Measurements from ENCODE around the gene MBOAT1. TPM values are rescaled to one million over a fixed set of nuclear protein-coding genes. Genes with fewer than 3 reads are reported as not detected.
A peak's percentile ranks its signal among the peaks of the same experiment; 100 is the strongest.

MBOAT1 gene
- total and polyA plus RNA-seq, 2 of the 13 experiments (the other 11 are each of a cell fraction or from before 2014, with no cell fraction given), result not detected

GRCh38 chr6:20096536-20096935, 115.7 kb downstream of the MBOAT1 start (continued):
- no peak for TF ChIP-seq ZBTB43 (CRISPR knock-in tag; conservative IDR thresholded peaks at IDR 0.05)

GRCh38 chr6:20095436-20095835, 116.8 kb downstream of the MBOAT1 start:
- Histone ChIP-seq H3K4me2 (ENCODE audit: low read depth, low read length) (no peak overlapping the region), H3K79me2 (ENCODE audit: insufficient read depth, low read length) (no peaks in the 10 kb centered on the region), H3K27me3 (ENCODE audit: control insufficient read depth in 1 of 2, insufficient read depth in 2 of 2, low read length in 2 of 2) (no peaks in the 10 kb centered on the region; a peak in 2 of 5 replicates), H4K20me1 (ENCODE audit: insufficient read depth, low read length) (no peaks in the 10 kb centered on the region), H3K4me3 (replicated peaks in 1 of 3; ENCODE audit: insufficient read depth in 1 of 3, low read depth in 2 of 3, low read length in 3 of 3) (no peak overlapping the region), H3K9ac (ENCODE audit: insufficient read depth, low read depth, low read length) (no peak overlapping the region), H3K36me3 (replicated peaks in 1 of 2; ENCODE audit: control insufficient read depth in 1 of 2, insufficient read depth in 2 of 2, low read length in 2 of 2) (no peaks in the 10 kb centered on the region), H2AFZ (ENCODE audit: low read length) (no peak overlapping the region), H3K27ac (ENCODE audit: extremely low read length, insufficient read depth, low read length) (no peak overlapping the region), H3K4me1 (ENCODE audit: insufficient read depth, low read length) (no peaks in the 10 kb centered on the region), H3K9me3 (ENCODE audit: low read length) (no peaks in the 10 kb centered on the region)
- no peak for DNase-seq (ENCODE audit: low spot score)
- BruUV-seq (replicated peaks), result no TSS peak
- no peak for ATAC-seq
- intact Hi-C loops (cut with micrococcal nuclease; ENCODE audit: unreplicated experiment) (no loop called here), in situ Hi-C loops (cut with HindIII; ENCODE audit: extremely low pct_ligation_motif_present, low pct_unique_long_range_greater_than_20kb) (loop anchor here (10.0 kb wide), 1 partner anchor 429 kb away; no protein-coding TSS in a partner anchor)
- FAIRE-seq, result no peak
- no peak for TF ChIP-seq ZNF660 (CRISPR knock-in tag; IDR thresholded peaks at IDR 0.05; ENCODE audit: borderline replicate concordance, low read depth)
- ChIA-PET POLR2A (no interaction called here), CTCF (ENCODE audit: low intra/inter-chr PET ratio, low total read pairs) (no interaction called here)
- WGBS (ENCODE audit: low lambda C conversion rate), result 33% methylated on average over 6 of the region's 6 CpGs

- BruUV-seq (replicated peaks), result no TSS peak
- POLR2A ChIA-PET, result no interaction called here
- WGBS (ENCODE audit: low lambda C conversion rate), result 0% methylated on average over 1 of the region's 1 CpG
- TF ChIP-seq REPIN1 (CRISPR knock-in tag; IDR thresholded peaks at IDR 0.05; ENCODE audit: borderline replicate concordance, low read depth) (no peak), ZNF24 (IDR thresholded peaks at IDR 0.05) (peak; percentile 97), ZXDC (CRISPR knock-in tag; IDR thresholded peaks at IDR 0.05) (no peak), ZSCAN9 (CRISPR knock-in tag; IDR thresholded peaks at IDR 0.05; ENCODE audit: borderline replicate concordance) (no peak), TRIM24 (CRISPR knock-in tag; IDR thresholded peaks at IDR 0.05) (no peak), NAIF1 (CRISPR knock-in tag; IDR thresholded peaks at IDR 0.05; ENCODE audit: borderline replicate concordance) (0 out of 2 replicates have a peak, but pooled peaks have one; percentile 38), PITX1 (CRISPR knock-in tag; IDR thresholded peaks at IDR 0.05) (no peak), CTCF (CRISPR knock-in tag; IDR thresholded peaks at IDR 0.05) (peak; percentile 83)
Measured at GRCh38 chr6:20092071-20092566, 120.2 kb downstream of the MBOAT1 start.

More at GRCh38 chr6:20092071-20092566, 120.2 kb downstream of the MBOAT1 start:
- peak; percentile 92 for FAIRE-seq
- H3K79me2 ChIP-seq (ENCODE audit: insufficient read depth, low read length), result no peaks in the 10 kb centered on the region
- peaks cover 3% of the 10 kb centered on the region; the same call in 1 of the 2 replicates for H3K9me3 ChIP-seq (ENCODE audit: low read length)
- H3K4me1 ChIP-seq (ENCODE audit: insufficient read depth, low read length), result no peaks in the 10 kb centered on the region
- no peaks in the 10 kb centered on the region for H4K20me1 ChIP-seq (ENCODE audit: insufficient read depth, low read length)
- CTCF ChIA-PET (ENCODE audit: low intra/inter-chr PET ratio, low total read pairs), result interaction anchor here (0.8 to 2.4 kb wide), 4 partner anchors 34 to 437 kb away, joined by 4 to 10 read pairs (median 5); no protein-coding TSS in a partner anchor
- no peak overlapping the region for H3K9ac ChIP-seq (ENCODE audit: insufficient read depth, low read depth, low read length)
- no peak overlapping the region for H3K4me2 ChIP-seq (ENCODE audit: low read depth, low read length)
- no peak overlapping the region for H2AFZ ChIP-seq (ENCODE audit: low read length)
- H3K27me3 ChIP-seq (ENCODE audit: control insufficient read depth in 1 of 2, insufficient read depth in 2 of 2, low read length in 2 of 2), result no peaks in the 10 kb centered on the region; a peak in 2 of 5 replicates
- no peak overlapping the region for H3K4me3 ChIP-seq (replicated peaks in 1 of 3; ENCODE audit: insufficient read depth in 1 of 3, low read depth in 2 of 3, low read length in 3 of 3)
- no peak overlapping the region for H3K27ac ChIP-seq (ENCODE audit: extremely low read length, insufficient read depth, low read length)
- ATAC-seq, result peak; percentile 43; the same call in 1 of the 3 replicates
- intact Hi-C loops (cut with micrococcal nuclease; ENCODE audit: unreplicated experiment), result loop anchor here (1.0 to 2.0 kb wide), 3 partner anchors 35 to 437 kb away; no protein-coding TSS in a partner anchor
- in situ Hi-C loops (cut with HindIII; ENCODE audit: extremely low pct_ligation_motif_present, low pct_unique_long_range_greater_than_20kb), result loop anchor here (5.0 to 10.0 kb wide), 2 partner anchors 35 to 433 kb away; no protein-coding TSS in a partner anchor
- peak; percentile 57 for DNase-seq (ENCODE audit: low spot score)
- H3K36me3 ChIP-seq (replicated peaks in 1 of 2; ENCODE audit: control insufficient read depth in 1 of 2, insufficient read depth in 2 of 2, low read length in 2 of 2), result no peaks in the 10 kb centered on the region

Measured in HepG2 (cell line).